ENCODE results near the gene PRKCE.

GRCh38 chr2:45755585-45756335 lies 104.3 kb downstream of the PRKCE start:
- TF ChIP-seq POLR2A (IDR thresholded peaks at IDR 0.05; ENCODE audit: low read depth, low read length), result no peak
- no peak for TF ChIP-seq TAF1 (IDR thresholded peaks at IDR 0.05; ENCODE audit: borderline replicate concordance, low read depth, low read length)
- TF ChIP-seq POLR2AphosphoS5 (IDR thresholded peaks at IDR 0.05; ENCODE audit: low read depth, low read length), result no peak
